Measurements from ENCODE around the gene ASMTL.
"Not testable (repeated sequence)": the region's sequence is repeated elsewhere in the genome, so short reads cannot be mapped to it uniquely, and the experiment has no call there.

Gene ASMTL

DNA sequence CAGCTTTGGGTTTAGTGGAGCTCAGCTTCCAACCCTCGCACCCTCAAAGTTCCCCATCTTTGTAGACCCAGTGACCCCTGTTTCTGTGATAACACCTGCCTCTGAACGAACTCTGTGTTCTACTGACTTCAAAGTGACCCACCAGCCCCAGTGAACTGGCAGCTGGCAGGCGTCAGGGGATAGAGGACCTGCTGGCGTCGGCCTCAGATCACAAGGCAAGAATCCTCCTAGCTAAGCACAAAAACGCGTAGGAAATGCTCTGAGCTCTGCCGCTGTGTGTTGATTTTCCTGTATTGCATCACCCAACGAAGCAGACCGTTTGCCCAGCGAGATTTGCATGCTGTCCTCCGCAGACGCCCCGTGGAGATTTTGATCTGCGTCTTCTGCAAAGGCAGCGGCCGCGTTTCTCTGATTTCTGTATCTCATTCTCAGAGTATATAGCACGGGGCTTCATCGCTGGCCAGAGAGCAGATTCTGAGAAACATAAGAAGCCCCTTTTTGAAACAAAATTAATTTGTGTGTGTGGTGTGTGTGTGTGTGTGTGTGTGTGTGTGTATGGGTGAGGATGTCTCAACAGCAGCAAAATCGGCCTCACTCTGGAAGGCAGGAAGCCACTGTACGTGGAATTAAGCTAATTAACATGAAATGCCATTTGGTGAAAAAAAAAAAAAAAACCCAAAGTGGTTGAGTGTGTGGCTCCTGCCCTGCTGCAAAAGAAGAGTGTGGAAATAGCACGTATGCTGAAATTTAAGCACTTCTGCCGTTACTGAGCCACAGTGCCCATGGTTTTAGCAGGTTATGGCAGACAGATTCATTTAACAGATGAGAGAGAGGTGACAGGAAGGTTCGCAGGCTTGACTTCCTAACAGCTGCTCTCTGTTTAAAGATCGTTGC is 29.2 kb upstream of the ASMTL start:
- no peak for DNase-seq

DNA sequence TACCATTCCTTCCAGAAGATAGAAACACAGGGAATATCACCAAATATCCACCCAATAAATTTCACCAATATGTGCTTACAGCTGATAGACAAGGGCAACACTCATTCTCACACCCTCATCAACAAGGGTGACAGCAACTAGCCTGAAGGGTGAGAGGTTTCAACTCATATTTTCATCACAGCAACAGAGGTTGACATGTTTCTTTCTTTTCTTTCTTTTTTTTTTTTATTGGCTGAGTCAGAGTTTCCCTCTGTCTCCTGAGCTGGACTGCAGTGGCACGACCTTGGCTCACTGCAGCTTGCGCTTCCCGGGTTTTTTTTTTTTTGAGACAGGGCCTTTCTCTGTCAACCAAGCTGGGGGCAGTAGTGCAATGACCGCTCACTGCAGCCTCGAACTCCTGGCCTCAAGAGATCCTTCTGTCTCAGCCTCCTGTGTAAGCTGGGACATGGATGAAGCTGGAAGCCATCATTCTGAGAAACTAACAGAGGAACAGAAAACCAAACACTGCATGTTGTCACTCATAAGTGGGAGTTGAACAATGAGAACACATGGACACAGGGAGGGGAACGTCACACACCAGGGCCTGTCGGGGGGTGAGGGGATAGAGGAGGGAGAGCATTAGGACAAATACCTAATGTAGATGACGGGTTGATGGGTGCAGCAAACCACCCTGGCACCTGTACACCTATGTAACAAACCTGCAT is 27.5 kb upstream of the ASMTL start:
- DNase-seq: no peak

- DNase-seq: no peak
Measured at GRCh38 chrX:1477801-1478458, 25.2 kb upstream of the ASMTL start.

DNA sequence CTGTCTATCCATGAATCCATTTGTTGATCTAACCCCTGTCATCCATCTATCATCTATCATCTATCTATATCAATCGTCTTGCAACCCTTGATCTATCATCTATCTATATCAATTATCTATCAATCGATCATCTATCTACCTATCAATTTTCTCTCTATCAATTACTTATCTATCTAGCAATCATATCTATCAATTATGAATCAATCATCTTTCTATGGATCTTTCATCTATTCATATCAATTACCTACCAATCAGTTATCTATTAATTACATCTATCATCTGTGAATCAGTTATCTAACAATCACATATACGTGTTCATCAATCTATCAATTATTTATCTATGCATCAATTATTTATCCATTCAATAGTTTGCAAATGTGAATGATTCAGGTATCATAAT is 24.5 kb upstream of the ASMTL start:
- DNase-seq: no peak

DNA sequence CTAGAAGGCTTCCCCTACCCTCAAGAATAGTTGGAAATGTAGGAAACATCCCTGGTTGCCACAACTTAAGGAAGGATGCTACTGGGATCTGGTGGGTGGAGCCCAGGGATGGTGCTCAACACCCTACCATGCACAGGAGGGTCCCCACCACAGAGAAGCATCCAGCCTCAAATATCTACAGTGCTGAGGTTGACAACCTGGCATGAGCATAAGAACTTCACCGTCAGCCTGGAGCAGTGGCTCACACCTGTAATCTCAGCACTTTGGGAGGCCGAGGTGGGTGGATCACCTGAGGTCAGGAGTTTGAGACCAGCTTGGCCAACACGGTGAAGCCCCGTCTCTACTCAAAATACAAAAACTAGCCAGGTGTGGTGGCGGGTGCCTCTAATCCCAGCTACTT is 24.0 kb upstream of the ASMTL start:
- no peak for DNase-seq

GRCh38 chrX:1475881-1476280 is 23.2 kb upstream of the ASMTL start:
- no peak for DNase-seq

- DNase-seq: no peak
Measured at GRCh38 chrX:1475481-1475880, 22.8 kb upstream of the ASMTL start.

DNA sequence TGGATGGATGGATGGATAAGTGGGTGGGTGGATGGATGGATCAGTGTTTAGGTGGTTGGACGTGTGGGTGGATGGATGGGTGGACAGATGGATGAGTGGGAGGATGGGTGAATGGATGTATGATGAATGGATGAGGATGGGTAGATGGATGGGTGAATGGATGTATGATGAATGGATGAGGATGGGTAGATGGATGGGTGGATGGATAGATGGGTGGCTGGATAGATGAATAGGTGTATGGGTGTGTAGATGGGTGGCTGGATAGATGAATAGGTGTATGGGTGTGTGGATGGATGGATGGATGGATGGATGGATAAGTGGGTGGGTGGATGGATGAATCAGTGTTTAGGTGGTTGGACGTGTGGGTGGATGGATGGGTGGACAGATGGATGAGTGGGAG is 21.9 kb upstream of the ASMTL start:
- not testable (repeated sequence) for DNase-seq

DNA sequence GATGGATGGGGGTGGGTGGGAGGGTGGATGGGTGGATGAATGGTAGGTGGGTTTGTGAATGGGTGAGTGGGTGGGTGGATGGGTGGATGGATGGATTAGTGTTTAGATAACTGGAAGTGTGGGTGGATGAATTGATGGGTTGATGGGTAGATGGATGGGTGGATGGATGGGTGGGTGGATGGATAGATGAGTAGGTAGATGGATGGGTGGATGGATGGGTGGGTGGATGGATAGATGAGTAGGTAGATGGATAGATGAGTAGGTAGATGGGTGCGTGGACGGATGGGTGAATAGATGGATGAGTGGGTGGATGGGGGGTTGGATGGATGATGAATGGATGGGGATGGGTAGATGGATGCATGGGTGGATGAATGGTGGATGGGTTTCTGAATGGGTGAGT is 20.3 kb upstream of the ASMTL start:
- no peak for DNase-seq

DNA sequence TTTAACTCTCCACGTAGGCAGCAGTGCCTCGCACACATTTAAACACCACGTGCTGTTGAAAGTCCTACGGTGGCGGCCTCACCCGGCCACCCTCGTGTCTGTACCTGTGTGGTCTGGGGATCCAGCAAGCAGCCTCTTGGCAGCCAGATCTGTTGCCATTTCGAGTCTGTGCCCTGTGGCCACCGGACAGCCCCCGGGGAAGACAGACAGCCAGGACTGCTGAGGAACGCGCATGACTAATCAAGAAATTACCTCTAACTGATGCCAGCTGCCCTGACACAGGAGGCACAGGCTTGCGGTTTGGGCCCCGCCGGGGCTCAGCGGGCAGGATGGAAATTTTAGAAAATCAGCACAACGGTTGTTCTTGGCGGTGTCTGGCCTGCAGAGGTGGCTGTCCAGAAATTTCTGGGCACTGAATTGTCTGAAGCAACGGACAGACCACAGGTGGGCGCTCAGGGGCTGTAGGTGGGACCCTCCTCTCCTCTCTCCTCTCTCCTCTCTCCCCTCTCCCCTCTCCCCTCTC is 15.6 kb upstream of the ASMTL start:
- no peak for DNase-seq

DNA sequence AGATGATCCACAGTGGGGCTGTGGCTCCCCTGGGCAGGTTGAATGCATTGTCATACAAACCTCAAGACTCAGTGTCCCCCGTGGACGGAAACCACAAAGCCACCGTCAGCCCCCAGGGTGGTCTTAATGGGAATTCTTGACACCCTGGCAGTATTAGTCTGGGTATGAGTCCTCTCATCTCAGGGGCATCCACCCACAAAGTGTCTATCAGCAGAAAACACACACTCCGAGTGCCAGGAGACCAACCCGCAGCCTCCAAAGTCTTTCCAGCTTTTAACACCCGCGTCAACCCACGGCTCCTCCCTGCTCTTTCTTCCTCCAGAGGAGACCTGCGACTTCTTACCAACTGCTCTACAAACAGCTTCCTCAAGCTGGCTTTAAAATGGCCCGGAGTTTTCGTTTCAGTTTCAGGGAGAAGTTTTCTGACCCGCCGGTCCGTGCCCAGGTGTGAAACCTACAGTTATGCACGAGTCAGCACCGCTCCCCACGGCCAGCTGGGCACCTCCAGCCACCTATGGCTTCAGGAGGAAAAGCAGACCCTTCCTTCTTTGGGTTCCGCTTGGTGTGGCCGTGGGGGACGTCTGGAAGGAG is 14.4 kb upstream of the ASMTL start:
- no peak for DNase-seq

DNA sequence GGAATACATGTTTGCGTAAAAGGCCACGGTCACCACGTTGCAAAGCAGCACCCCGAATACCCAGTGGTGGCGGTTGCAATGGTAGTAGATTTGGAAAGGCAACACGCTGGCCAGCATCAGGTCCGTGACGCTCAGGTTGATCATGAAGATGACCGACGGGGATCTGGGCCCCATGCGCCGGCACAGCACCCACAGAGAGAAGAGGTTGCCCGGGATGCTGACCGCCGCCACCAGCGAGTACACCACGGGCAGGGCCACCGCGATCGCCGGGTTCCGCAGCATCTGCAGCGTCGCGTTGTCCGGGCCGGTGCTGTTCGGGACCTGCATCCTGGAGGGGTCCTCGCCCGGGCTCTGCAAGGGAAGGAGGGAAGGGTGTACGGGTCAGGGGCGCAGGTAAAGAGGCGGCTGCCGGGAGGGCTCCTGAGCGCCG is 13.5 kb upstream of the ASMTL start:
- no peak for DNase-seq

DNA sequence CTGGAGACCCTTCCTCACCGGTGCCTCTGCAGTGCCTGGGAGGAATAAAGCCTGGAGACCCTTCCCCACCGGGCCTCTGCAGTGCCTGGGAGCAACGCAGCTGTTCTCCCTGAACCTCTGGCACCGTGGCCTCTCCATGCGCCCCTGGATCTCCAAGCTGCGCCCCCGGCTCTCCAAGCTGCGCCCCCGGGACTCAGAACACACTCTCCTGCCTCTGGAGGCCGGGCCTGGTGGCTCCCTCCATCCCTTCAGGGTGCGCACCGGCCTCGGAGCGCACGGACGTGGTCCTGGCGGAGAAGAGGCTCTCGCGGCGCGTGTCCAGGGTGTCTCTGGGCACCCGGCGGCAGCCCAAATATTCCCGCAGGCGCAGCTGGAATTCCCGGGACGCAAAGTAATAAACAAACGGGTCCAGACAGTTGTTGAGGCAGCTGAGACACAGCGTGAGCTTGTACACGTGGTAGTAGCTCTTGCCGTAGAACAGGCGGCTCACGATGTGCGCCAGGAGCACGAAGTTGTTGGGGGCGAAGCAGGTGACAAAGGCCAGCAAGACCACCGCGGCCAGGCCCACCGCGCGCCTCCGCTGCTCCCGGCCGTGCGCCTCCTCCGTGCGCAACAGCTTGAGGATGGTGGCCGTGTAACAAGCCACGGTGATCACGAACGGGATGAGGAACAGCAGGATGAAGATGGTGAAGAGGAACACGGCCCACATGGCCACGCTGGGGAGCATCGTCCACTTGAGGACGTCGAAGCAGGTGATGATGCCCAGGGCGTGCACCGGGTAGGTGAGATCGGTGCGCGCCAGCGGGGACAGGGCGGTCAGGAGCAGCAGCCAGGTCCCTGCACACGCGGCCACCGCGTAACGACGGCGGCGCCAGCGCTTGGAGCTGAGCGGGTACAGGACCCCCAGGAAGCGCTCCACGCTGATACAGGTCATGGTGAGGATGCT is 12.8 kb upstream of the ASMTL start:
- DNase-seq: no peak

- DNase-seq: no peak
Measured at GRCh38 chrX:1464971-1465285, 12.2 kb upstream of the ASMTL start.

DNA sequence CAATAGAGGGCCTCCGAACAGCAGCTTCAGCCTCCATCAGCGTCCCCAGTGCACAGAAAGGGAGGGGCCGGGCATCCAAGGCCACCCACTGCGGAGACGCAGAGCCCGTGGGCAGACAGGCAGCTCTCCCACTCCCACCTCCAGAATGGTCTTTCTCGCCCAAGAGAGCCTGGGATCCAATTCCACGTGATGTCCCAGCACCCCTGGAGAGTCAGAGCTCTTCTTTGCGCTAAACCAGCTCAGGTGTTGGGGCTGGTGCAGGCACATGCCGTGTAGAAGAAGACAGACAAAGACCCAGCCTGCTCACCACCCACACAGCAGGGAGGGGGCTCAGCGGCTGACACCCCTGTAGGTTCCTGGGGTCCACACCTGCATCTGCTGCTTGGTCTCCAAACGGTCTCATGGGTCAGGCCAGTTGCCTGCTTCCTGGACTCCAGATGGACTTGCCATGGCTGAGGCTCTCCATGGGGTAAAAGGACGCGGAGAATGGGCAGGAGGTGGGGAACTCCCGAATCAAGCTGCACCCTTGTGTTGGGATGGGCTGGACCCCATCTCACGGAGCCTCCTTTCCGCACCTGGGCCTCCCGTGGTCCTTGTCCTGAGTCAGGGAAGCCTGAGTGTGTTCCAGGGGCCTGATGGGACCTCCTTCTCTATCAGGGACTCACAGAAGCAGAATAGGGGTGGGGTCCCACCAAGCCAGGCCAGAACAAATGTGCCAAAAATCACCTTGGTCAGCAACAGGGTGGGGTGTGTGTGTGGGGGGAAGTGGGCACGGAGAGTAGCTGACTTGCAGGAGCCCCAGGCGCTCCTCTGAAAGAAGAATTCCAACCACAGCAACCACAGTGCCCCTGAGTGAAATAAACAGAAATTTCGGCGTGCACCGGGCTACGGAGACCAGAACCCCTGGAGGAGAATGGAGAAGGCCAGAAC is 11.6 kb upstream of the ASMTL start:
- no peak for DNase-seq

DNA sequence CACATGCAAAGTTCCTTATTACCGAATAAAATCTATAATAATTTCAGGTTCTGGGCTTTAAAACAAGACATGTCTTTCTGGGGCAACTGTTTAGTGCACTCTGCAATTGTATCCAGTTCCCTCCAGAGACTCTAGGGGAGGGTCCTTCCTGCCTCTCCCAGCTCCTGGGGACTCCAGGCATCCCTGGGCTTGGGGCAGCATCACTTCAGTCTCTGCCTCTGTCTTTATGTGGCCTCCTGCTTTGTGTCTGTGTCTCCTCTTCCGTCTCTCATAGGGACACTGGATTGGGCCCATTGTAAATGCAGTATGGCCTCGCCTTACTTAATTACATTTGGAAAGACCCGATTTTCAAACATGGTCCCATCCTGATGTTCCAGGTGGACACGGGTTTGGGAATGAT is 10.9 kb upstream of the ASMTL start:
- no peak for DNase-seq

- no peak for DNase-seq
Measured at GRCh38 chrX:1462596-1463251, 10.0 kb upstream of the ASMTL start.

- DNase-seq: no peak
Measured at GRCh38 chrX:1462110-1462509, 9.4 kb upstream of the ASMTL start.

- no peak for DNase-seq
Measured at GRCh38 chrX:1455948-1456280, 3.2 kb upstream of the ASMTL start.

DNA sequence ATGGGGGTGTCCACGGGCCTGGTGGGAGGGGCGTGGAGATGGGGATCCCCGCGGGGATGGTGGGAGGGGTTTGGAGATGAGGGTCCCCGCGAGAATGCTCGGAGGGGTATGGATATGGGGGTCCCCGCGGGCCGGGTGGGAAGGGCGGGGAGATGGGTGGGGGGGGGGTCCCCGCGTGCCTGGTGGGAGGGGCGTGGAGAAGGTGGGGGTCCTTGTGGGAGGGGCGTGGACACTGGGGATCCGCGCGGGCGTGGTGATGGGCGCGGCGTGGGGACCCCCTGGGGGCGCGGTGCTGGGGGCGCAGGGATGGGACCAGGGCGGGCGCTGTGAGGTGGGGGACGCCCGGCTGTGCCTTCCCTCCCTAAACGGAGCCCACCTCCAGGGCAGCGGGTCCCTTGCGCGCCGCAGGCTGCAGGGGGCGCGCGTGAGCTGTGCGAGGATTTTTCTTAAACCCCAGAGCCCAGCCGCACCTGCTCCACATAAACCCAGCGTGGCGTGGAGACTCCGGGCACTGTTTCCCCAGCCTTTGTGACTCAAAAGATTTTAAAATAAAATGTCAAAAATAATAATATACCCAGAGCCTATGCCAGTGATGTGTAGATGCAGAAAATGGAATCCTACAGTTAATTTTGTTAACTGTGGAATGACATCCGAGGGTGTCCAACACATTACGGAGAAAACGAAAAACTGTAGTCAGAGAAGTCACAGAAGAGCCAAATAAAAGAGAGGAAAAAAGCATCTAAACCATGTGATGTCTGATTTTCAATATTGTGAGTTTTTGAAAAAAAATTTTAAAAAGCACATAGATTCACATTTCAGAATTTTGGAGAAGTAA is 1.5 kb upstream of the ASMTL start:
- DNase-seq: no peak
